ENCODE results near the gene EEFSEC.

DNA sequence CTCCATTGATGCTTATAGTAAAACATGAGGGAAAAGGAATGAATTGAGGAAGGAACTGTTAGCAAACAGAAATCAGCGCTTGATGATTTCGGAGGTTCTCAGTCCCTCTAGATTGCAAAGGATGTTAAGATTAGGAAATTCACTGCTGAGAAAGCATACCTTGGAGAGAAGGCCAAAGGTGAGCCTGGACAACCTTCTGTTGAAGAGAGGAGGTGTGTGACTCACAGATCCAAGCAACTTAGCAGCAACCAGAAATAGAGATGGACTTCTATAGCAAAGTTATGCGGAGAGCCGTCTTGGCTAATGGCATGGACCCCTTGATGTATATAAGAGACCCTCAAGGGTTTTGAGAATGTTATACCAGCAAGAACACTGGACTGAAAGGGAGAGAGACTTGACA lies 114.3 kb downstream of the EEFSEC start:
- TF ChIP-seq POLR2A (IDR thresholded peaks at IDR 0.05) (no peak), POLR2AphosphoS5 (IDR thresholded peaks at IDR 0.05) (no peak)
